Measurements from ENCODE around the gene S100A14. TPM values are rescaled to one million over a fixed set of nuclear protein-coding genes. Genes with fewer than 3 reads are reported as not detected.
A peak's percentile ranks its signal among the peaks of the same experiment; 100 is the strongest.

Gene S100A14
- total and polyA plus RNA-seq, 2 of the 13 experiments (the other 11 are each of a cell fraction or from before 2014, with no cell fraction given): 1.4 to 7.7 TPM

- no peak for TF ChIP-seq CSRNP1 (CRISPR knock-in tag; IDR thresholded peaks at IDR 0.05)
- TF ChIP-seq ZNF589 (CRISPR knock-in tag; conservative IDR thresholded peaks at IDR 0.05): no peak
- no peak for TF ChIP-seq KAT7 (CRISPR knock-in tag; IDR thresholded peaks at IDR 0.05; ENCODE audit: borderline replicate concordance)
- TF ChIP-seq SMARCC2 (IDR thresholded peaks at IDR 0.05): no peak
- no peak for TF ChIP-seq SCMH1 (CRISPR knock-in tag; IDR thresholded peaks at IDR 0.05; ENCODE audit: borderline replicate concordance)
- no peak for TF ChIP-seq SP1 (IDR thresholded peaks at IDR 0.05)
- TF ChIP-seq SP1 (CRISPR knock-in tag; IDR thresholded peaks at IDR 0.05): no peak
- TF ChIP-seq IKZF4 (CRISPR knock-in tag; IDR thresholded peaks at IDR 0.05; ENCODE audit: borderline replicate concordance, low read depth, not compliant biosample characterization): no peak
- TF ChIP-seq TEF (CRISPR knock-in tag; IDR thresholded peaks at IDR 0.05): no peak
- TF ChIP-seq ZNF614 (CRISPR knock-in tag; IDR thresholded peaks at IDR 0.05; ENCODE audit: borderline replicate concordance): no peak
- TF ChIP-seq IKZF5 (CRISPR knock-in tag; IDR thresholded peaks at IDR 0.05): peak; percentile 15; the same call in 1 of the 2 replicates
- no peak for TF ChIP-seq ZNF383 (CRISPR knock-in tag; IDR thresholded peaks at IDR 0.05; ENCODE audit: borderline replicate concordance)
- TF ChIP-seq ATAD3A (CRISPR knock-in tag; IDR thresholded peaks at IDR 0.05): no peak
- no peak for TF ChIP-seq FOSL1 (CRISPR knock-in tag; IDR thresholded peaks at IDR 0.05; ENCODE audit: borderline replicate concordance)
- no peak for TF ChIP-seq ZEB1 (IDR thresholded peaks at IDR 0.05; ENCODE audit: insufficient replicate concordance, low read depth)
- 0 out of 2 replicates have a peak, but pooled peaks have one; percentile 40 for TF ChIP-seq ZNF598 (CRISPR knock-in tag; IDR thresholded peaks at IDR 0.05; ENCODE audit: borderline replicate concordance)
- TF ChIP-seq ZNF746 (CRISPR knock-in tag; IDR thresholded peaks at IDR 0.05): no peak
- no peak; the same call in none of the 2 replicates for TF ChIP-seq ZNF501 (CRISPR knock-in tag; IDR thresholded peaks at IDR 0.05)
- TF ChIP-seq ZNF691 (CRISPR knock-in tag; IDR thresholded peaks at IDR 0.05; ENCODE audit: borderline replicate concordance, low read depth): 0 out of 2 replicates have a peak, but pooled peaks have one; percentile 55
- TF ChIP-seq KLF13 (CRISPR knock-in tag; IDR thresholded peaks at IDR 0.05): no peak
- no peak for TF ChIP-seq NR1H2 (CRISPR knock-in tag; IDR thresholded peaks at IDR 0.05; ENCODE audit: borderline replicate concordance, low read depth)
These were observed 11.0 kb upstream of the S100A14 start, which contains the start of gene S100A13 (continued) for GRCh38 chr1:153626904-153627714.

Measured in HepG2 (cell line).